Activated T-helper 1 cell treated with Interleukin-2 at 50 U/mL for 16 hours (primary cell): Measurements from ENCODE around the gene FAM120B.

ENCODE experiments used
- DNase-seq: peaks from one replicate; pipeline ENCODE4 v3.0.0-alpha.2; 2020; ENCODE audit warnings: low read depth

FAM120B gene

DNA sequence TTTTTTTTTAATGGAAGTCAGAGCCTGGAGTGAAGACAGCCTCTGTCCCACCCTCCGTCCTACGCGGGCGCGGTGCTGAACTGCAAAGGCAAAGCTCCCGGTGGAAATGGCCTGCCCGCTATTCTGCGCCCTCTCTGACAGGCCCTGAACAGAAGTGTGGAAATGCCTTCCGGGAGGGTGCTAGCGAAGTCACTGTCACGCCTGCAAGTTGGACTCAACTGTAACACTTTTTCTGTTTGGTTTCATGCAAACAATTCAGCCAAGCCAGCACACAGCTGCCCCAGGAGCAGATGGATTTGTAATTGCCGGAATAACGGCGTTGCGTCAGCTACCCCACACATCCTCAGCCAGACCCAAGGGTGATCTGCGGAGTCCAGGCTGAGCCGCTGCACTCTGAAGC lies 138.9 kb downstream of the FAM120B start:
- DNase-seq: no peak

DNA sequence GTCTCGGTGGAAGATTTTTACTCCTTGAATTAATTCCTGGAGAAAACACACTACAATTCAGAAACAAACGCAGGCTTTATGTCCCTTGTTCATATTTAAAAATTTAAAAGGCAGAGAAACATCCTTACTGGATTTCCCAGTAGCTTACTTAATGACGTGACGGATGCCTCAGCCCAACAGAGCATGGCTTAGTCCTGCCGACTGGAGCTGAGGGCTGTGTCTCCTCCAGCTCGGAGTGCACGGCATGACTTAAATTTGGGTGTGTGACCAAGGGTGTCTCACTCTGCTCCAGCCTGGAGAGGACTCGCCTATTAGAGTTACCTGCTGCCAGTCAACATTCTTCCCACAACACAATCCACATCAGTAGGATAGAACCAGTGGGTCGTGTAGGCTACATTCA lies 139.4 kb downstream of the FAM120B start:
- no peak for DNase-seq

DNA sequence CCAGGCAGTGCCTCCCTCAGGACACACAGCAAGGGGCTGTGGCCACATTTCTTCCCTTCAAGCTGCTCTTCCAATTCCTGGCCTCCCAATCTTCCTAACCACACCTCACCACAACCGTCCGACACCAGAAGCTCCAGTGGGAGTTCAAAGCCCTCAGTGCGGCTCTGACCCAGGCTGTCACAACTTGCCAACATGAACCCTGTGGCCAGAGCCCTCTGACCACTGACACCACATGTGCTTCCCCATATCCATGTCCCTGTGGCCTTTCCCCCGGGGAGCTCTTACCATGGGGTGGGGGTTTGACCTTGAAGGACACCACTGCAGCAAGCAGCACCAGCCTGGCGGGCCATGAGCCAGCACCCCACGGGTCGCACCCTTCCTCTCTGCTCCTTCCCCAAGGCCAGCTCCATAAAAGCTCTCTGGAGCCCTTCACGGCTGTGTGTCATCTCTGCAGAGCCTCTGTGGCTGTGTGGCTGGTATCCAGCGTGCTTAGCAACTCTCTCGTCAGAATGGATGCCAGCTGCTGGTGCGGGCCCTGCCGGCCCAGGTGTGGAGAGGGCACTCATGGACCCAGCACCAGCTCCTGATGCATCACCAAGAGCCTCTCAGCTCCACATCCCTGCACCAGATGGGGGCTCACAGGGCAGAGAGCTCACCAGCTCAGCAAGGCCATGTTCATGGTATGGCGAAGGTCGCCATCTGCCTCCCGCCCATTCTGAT lies 140.4 kb downstream of the FAM120B start:
- DNase-seq: no peak

DNA sequence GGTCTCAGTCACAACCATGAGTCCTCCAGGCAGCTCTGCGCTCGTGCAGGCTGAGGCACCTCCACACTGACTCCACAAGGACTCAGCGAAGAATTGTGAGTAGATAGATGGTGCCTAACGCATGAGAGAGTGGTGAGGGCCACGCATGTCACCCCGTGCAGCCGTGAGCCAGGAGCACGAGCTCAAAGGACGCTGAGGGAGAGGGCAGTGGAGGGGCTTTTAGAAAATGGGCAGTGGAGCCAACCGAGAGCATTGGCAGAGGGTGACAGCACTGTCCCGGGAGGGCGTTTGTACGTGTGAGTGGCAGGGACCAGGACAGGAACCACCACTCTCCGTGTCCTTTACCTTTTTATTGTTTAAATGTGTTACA lies 141.0 kb downstream of the FAM120B start:
- no peak for DNase-seq

DNA sequence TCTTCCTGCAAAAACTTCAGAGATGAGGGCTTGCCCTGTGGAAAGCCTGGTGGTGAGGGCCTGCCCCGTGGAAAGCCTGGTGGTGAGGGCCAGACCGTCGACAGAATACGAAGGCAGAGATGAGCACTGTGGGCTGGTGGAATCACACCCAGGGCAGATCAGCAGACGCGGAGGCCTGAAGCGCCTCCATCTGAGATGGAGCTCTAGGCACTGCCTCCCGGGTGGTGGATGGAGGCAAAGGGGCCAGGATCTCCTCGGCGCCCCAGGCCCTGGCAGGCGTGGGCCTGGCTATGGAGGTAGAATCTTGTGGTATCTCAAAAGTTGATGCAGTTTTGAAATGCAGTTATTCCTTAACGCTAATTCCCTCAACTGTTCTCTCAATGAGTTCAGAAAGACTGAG lies 141.8 kb downstream of the FAM120B start:
- DNase-seq: no peak

DNA sequence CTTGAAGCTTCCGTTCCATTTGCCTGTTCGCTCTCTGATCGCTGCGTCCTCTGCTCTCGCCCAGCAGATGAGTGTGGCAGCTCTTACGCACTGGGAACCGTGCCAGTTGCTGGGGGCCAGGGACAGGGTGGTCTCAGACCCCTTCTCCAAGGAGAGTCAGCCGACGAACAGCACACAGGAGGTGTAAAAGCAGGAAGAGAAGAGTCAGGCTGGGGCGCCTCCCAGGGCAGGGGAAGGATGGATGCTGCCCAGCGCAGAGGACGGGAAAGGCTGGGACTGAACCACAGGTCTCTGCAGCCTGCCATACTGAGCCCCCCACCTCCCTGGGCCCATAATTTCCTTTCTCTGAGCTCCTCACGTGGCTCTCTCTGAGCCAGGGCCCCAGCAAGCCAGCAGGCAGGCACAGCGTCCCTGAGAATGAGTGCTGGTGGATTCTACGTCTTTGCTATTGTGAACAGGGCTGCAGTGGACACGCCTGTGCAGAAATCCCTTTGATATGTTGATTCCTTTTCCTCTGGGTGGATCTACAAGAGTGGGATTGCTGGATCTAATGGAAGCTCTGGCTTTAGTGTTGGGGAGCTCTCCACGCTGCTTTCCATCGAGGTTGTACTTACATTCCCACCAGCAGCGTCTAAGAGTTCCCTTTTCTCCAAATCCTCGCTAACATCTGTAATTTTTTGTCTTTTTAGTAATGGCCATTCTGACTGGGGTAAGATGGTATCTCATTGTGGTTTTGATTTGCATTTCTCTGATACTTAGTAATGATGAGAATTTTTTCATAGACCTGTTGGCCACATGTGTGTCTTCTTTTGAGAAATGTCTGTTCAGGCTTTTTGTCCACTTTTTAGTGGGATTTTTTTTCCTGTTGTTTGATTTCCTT lies 142.4 kb downstream of the FAM120B start:
- DNase-seq: no peak

DNA sequence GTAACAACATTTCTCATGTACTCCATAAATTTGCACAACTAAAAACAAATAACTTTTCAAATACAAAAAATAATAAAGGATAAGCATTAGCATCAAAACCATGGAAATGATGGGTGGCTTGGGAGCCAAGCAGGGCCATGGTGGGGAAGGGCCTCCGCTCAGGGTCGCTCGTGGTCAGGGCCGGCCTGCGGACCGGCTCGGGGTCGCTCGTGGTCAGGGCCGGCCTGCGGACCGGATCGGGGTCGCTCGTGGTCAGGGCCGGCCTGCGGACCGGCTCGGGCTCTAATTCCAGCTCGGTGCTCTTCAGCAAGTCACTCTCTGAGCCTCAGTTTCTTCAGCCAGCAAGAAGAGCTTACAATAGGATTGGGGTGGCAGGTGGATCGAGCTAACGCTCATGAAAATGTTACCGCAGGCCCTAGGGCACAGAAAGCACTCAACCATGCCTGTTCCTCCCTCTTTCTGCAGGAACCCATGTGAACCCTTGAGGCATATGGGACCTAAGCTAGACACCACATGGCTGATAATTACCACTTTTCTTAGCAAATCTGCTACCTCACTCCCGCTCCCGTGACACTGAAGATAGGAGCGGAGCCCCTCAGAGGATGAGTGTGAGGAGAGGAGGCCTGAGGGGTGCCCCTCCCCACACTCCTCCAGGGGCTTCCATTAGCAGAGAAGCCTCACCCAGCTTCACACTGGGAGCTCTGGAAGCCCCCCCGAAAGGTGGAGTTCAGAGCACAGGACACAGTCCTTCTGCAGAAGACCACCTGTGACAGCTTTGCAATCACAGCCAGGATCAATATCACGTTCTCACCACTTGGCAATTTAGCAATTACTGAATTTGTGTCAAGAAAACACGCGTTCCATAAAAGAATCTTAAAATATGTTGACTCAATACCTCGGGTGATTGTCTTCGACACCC lies 143.5 kb downstream of the FAM120B start:
- DNase-seq: no peak

DNA sequence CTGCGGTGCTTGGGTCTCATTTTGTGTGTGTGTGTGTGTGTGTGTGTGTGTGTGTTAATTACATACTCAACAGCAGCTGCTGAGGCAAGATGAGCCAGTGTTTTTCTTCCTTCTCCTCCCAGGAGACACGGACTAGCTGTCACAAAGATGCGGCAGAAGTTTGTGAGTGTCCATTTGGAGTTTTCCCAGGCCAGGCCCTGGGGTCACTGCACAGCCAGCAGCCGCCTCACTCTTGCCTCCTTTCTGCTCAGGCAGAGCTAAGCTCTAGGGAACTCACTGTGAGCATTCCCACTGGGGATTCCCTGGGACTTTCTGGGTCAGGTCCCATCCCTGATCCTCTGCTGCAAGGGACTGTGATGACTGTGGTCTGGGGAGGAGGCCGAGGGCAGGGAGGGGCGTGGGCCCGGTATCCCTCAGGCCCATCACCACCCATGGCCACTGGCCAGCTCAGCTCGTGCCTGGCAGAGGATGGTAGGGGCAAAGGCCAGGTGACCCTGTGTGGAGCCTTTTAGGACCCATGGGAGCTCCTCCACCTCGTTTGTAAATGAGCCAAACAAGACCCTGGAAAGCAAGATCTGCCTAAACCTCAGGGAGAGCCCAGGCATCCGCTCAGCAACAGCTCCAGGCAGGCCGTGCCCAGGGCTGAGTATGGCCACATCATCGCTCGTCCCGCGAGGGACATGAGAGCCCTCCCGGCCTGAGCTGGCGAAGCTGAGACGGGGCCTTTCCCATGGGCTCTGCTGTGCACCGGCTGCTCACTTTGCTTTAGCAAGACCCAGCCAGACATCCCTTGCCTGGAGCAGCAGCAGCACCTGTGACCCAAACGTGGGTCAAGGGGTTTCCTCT lies 144.6 kb downstream of the FAM120B start:
- no peak for DNase-seq

DNA sequence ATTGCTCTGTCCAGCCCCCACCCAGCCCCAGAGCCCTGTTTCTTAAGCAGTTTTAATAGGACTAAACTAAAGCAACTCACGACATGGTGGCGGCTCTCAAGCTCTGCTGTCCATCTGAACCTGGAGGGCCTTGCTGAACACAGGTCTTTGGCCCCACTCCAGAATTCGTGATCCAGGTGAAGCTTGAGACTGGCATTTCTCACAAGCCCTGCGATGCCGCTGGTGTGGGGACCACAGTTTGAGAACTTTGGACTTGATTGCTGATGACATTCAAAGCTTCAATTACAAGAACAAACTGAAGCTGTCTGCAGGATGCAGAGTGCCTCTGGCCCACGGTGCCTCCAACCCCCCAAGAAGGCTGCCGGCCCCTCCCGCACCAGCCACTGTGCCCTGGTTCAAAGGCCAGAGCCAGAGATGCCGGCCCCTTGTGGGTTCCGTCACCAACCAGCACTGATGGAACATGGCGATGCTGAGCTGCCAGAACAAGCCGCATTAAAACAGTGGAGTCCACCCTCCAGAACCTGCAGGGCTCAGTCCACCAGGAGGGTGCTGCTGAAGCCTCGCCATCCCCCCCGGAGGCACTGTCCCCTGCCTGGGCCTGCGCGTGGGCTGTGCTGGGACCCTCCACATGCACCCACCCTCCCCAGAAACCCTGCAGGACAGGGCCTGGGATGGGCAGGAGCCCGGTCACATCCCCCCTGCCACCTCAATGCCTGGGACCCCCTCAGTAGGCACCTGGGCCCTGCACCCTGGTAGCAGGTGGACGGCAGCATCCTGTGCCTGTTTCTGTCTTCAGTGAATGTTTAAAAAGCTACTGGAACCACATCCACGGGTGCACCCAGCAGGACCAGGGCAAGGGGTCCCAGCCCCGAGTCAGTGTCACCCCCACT lies 145.4 kb downstream of the FAM120B start:
- DNase-seq: no peak

DNA sequence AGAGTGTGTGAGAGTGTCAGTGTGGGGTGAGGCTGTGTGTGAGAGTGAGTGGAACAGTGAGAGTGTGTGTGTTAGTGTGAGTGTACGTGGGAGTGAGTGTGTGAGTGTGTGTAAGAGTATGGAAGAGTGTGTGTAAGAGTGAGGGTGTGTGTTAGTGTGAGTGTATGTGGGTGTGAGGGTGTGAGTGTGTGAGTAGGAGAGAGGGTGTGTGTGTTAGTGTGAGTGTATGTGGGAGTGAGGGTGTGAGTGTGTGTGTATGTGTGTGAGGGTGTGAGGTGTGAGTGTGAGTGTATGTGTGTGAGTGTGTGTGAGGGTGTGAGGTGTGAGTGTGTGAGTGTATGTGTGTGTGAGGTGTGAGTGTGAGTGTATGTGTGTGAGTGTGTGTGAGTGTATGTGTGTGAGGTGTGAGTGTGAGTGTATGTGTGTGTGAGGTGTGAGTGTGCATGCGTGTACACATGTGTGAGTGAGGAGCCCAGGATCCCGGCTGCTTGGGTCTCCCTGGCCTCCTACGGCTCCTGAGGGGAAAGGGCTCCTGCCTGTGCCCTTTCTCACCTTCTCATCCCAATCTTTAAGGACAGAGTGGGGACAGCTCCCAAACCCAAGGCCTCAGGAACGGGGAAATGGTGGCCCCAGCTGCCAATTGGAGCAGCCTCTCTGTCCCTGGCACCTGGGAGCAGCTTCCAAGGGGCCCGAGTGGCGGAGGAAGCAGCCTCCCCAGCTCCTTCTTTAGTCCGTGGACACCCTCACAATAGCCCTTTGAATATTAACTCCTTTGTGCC lies 146.4 kb downstream of the FAM120B start:
- no peak for DNase-seq

DNA sequence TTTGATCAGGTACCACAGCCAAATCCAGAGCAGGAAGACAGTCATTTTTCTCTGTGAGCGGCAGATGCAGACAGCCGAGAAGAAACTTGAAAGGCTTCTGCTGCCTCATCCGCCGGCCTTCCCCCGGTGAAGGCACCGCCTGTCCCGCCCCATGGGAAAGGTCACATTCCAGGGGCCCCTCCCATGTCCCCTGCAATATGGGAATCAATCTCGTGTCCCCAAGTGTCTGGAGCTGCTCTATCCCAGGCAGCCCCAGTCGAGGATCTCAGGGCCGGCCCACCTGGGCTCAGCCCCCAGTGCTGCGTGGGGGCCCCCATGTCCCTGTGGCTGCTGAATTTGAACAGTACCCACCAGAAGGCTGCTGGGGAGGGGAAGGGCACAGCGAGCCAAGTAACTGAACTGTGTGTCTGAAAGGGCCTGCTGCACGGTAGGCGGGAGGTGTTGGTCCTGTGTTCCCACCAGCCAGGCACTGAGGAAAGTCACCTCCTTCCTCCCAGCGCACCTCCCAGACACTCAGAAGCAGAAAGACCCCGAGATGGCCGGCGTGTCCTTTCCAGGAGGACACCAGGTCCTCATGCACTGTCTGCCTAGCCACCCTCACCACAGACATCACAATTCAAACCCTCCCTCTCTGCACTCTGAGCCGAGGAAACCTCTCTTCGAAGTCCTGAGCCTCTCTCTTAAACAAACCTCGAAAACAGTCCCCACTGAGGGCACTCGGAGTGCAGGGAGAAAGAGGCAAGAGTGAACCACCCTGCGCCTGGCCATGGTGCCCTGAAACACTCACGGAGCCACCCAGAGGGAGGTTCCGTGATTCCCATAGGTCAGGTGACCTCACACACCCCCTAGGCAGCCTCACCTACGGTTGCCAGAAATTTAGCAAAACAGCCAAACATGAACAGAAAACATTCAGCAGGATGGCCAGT lies 147.3 kb downstream of the FAM120B start:
- DNase-seq: no peak

DNA sequence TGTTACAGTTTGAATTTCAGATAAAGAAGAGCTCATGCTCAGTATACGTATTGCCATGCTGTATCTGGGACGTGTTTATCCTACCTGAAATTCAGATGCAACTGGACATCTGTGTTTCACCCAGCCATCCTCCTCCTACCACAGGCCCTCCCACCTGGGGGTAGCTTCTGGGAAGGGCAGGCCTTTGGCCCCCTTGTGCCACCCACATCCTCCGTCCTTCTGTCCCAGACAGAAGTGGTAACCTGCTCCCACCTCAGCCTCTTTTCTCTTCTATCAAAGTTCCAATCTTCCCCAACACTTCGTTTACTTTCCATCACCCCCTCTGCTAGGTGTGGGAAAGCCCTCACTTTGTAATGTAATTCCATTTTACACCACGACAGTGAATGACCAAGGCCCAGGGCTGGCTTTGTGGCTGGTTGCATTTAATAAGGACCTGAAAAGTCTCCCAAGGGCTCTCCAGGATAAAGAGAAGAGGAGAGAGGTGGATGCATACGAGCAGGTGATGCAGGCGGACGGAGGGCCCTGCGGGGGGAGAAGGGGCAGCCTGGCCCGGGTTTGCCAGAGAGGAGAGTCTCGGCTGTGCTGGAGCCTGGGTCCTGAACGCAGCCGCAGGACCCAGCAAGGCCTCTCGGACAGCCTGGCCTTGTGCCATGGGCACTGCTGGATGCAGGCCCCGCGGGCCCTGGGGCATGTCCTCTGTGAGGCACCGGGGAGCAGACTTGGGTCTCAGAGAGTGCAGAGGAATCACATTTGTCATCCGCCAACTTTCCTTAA lies 148.1 kb downstream of the FAM120B start:
- DNase-seq: no peak

DNA sequence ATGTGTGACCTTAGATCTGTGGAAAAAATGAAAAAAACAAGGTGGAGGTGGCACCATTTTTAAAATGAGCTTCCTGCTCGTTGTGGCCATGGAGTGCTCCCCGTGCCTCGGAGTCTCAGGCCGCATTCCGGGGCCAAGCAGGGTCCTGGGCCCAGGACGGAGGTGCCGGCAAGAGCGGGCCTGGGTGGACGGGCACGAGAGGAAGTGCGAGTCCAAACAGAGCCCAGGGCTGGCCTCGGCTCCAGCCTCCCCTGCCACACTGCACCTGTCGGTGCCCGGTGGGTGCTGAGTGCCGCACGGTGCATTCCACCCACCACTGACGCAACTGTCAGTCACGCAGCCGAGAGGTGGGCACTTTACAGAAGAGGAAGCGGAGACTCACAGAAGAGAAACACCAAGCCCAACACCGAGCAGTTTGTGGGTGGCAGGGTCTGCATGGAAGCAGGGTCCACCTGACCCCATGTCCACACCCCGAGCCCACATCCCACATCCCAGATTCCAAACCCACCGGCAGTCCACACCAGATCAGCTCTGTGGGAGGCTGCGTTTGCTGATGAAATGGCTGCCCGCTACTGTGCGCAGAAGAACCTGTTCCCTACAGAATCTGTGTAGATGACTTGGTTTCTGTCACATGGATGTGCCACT lies 148.9 kb downstream of the FAM120B start:
- DNase-seq: no peak

DNA sequence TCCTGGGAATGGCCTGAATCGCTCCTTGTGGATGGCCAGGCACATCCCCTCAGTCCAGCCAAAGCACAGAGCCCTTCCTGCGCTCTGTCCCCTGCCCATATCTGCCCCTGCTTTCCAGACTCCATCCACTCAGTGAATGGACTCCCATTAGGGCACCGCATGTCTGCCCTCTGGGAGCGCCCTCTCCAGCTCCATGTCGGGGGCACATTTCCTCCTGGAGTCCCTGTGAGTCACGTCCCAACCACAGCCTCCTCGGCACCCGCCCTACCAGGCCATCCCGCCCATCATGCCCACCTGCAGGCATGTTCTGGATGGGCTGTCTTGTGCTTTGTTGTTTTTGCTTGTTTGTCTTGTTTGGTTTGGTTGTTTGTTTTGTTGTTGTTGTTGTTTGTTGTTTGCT lies 149.8 kb downstream of the FAM120B start:
- DNase-seq: no peak
